ENCODE results near the gene NUP98. TPM values are rescaled to one million over a fixed set of nuclear protein-coding genes. Genes with fewer than 3 reads are reported as not detected.

The NUP98 gene
- total and polyA plus RNA-seq, 11 donors, result 13.2 to 77.9 (median 45.3) TPM

DNA sequence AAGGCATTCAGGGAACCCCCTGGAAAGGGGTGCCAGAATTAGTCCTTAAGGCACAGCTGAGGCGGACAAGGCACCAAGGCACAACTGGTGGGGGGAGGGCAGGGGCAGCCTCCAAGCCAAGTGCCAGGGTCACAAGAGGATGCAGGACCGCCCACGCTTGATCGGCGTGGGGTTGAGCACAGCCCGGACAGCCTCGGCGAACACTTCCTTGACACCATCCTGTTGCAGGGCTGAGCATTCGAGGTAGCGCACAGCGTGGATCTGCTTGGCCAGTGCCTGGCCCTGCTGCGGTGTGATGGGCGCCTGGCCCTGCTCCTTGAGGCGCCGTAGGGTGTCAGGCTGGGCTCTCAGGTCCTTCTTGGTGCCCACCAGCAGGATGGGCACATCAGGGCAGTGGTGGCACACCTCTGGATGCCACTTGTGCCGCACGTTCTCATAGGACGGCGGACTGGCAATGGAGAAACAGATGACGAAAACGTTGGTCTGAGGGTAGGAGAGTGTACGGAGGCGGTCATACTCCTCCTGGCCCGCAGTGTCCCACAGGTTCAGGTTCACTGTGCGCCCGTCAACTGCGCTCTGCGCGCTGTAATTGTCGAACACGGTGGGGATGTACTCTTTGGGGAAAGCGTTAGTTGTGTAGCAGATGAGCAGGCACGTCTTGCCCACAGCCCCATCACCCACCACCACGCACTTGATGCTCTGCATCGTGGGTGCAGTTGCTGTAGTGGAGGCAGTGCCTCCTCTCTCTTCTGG, 30.3 kb upstream of the NUP98 start:
- no peak overlapping the region for H3K4me3 ChIP-seq
- WGBS, 4 donors, result 88 to 93% (median 91%) methylated on average over 35 of the region's 35 CpGs
- peak in 1 of 5 donors; percentile 20 for DNase-seq
- H3K27ac ChIP-seq, result no peak overlapping the region
- intact Hi-C loops (cut with DNase I), result loop anchor here in 1 of 10 donors (5.0 kb wide), 1 partner anchor 50 kb away; no protein-coding TSS in a partner anchor
- no peaks in the 10 kb centered on the region for H3K27me3 ChIP-seq
- H3K9me3 ChIP-seq, result no peaks in the 10 kb centered on the region
- ATAC-seq, result no peak
- TF ChIP-seq, protein P1, sequence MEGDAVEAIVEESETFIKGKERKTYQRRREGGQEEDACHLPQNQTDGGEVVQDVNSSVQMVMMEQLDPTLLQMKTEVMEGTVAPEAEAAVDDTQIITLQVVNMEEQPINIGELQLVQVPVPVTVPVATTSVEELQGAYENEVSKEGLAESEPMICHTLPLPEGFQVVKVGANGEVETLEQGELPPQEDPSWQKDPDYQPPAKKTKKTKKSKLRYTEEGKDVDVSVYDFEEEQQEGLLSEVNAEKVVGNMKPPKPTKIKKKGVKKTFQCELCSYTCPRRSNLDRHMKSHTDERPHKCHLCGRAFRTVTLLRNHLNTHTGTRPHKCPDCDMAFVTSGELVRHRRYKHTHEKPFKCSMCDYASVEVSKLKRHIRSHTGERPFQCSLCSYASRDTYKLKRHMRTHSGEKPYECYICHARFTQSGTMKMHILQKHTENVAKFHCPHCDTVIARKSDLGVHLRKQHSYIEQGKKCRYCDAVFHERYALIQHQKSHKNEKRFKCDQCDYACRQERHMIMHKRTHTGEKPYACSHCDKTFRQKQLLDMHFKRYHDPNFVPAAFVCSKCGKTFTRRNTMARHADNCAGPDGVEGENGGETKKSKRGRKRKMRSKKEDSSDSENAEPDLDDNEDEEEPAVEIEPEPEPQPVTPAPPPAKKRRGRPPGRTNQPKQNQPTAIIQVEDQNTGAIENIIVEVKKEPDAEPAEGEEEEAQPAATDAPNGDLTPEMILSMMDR (IDR thresholded peaks at IDR 0.05), result no peak
- no peak for TF ChIP-seq POLR2A (IDR thresholded peaks at IDR 0.05)
- H3K4me1 ChIP-seq, result peaks cover 3 to 58% (median 21%) of the 10 kb centered on the region in 12 donors
- peaks cover 0 to 59% (median 40%) of the 10 kb centered on the region in 9 donors for H3K36me3 ChIP-seq

DNA sequence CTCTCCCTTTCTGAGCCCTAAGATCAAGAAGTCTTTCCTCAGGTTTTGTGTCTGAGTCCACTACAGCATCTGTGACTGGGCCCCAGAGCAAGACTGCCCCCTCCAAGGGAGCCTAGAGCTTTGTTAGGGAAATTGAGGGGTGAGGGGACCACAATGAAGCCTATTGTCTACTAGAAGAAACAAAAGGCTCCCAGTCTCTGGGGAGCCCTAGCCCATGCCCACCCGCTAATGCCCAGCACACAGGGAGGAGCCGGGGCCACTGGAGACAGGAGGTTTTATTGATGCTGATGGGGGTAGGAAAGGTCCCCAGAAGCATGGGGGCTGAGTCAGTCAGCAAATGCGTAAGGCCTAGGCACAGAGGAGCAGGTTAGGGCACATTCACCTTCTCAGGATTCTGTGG, 29.4 kb upstream of the NUP98 start:
- DNase-seq, result peak in 1 of 5 donors; percentile 3
- H3K4me1 ChIP-seq, result peaks cover 0 to 49% (median 13%) of the 10 kb centered on the region in 12 donors
- no peaks in the 10 kb centered on the region for H3K27me3 ChIP-seq
- no peak overlapping the region for H3K4me3 ChIP-seq
- intact Hi-C loops (cut with DNase I), result loop anchor here in 1 of 10 donors (5.0 kb wide), 1 partner anchor 51 kb away; no protein-coding TSS in a partner anchor
- TF ChIP-seq POLR2A (IDR thresholded peaks at IDR 0.05), result no peak
- TF ChIP-seq, protein P1 (IDR thresholded peaks at IDR 0.05), result no peak
- ATAC-seq, result no peak
- peaks cover 0 to 59% (median 40%) of the 10 kb centered on the region in 9 donors for H3K36me3 ChIP-seq
- no peak overlapping the region for H3K27ac ChIP-seq
- 88 to 98% (median 92%) methylated on average over 3 of the region's 3 CpGs for WGBS, 4 donors
- H3K9me3 ChIP-seq, result no peaks in the 10 kb centered on the region

DNA sequence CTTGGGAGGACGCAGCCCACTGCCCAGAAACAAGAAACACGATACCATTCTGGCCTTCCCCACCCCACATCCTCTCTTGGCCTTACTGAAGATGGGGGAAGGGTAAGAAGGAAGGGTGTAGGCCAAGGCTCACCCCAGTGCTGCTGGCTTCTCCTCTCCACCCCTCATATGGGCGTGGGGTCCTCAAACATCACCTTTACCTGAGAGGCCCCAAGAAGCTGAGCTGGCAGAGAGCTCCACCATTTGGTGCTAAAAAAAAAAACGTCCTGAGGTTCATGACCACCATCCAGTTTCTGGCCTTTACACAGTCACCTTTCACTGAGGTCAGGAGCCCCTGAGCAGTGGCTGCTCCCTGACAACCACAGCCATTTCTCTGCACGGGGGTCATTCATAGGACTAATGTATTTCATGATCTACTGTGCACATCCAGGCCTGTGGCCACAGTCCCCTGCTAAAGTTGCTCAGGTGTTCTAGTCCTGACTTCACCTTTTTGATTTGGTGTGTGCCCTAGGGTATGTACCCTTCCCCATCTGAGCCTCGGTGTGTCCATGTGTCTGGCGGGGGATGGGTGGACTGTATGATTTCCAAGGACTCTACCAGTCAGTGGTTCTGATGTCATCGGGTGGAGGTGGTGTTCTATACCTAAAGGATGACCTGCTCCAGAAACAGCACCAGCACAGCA, 28.3 kb upstream of the NUP98 start:
- DNase-seq (peak in 1 of 5 donors; percentile 20), ATAC-seq (peak in 1 of 4 donors; percentile 14)
- TF ChIP-seq, protein P1 (IDR thresholded peaks at IDR 0.05), result no peak
- TF ChIP-seq POLR2A (IDR thresholded peaks at IDR 0.05), result no peak
- H3K27me3 ChIP-seq, result no peaks in the 10 kb centered on the region
- H3K4me3 ChIP-seq, result no peak overlapping the region
- H3K36me3 ChIP-seq, result peaks cover 0 to 54% (median 40%) of the 10 kb centered on the region in 9 donors
- no peaks in the 10 kb centered on the region for H3K9me3 ChIP-seq
- 78 to 93% (median 88%) methylated on average over 8 of the region's 8 CpGs for WGBS, 4 donors
- H3K27ac ChIP-seq, result peak overlapping the region in 1 of 12 donors; percentile 37
- H3K4me1 ChIP-seq, result peaks cover 0 to 38% (median 2%) of the 10 kb centered on the region in 12 donors
- intact Hi-C loops (cut with DNase I), result loop anchor here in 1 of 10 donors (5.0 kb wide), 1 partner anchor 52 kb away; no protein-coding TSS in a partner anchor

Measured in heart left ventricle (tissue), 16 donors.